Transverse colon (tissue), 4 donors: ENCODE measurements around the gene MED27.

Experiments
- CTCF ChIP-seq, 5 experiments: fragments of 200-600 bp in 3 of 5; fragments of 450-650 bp in 2 of 5; sonication (generic) in 3 of 5; IDR thresholded peaks; 1 replicate in 2 of 5; 2 replicates in 3 of 5; pipeline ENCODE4 v1.5.1; 2016 to 2017; ENCODE audit warnings: antibody characterized with exemption in 5 of 5, inconsistent platforms in 3 of 5, mild to moderate bottlenecking in 2 of 5, moderate library complexity in 1 of 5
- POLR2A ChIP-seq: fragments of 450-650 bp; IDR thresholded peaks from one replicate; pipeline ENCODE4 v1.6.1; 2016; ENCODE audit warnings: antibody characterized with exemption, mild to moderate bottlenecking, moderate library complexity
- POLR2AphosphoS5 ChIP-seq, 3 donors: sonication (generic); formaldehyde crosslinking; IDR thresholded peaks; one replicate each; pipeline ENCODE4 v1.6.1; 2016; ENCODE audit warnings: antibody characterized with exemption in 3 of 3

DNA sequence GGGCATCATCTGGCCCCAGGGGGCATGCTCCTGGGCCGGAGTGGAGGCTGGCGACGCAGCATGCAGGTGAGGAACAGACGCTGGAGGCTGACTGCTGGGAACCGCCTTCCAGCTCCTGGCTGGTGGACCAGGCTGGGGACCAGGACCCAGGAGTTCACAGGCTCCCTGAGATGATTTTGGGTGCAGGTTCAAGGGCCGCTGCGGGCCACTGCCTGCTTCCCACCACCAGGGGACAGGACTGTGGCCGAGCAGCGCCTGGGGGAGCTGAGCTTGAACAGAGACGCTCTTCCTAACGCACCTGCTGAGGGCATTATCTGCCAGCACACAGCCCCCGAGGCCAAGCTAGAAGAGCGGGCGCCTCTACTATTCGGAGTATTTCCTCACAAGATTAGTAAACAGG lies 207.7 kb downstream of the MED27 start:
- TF ChIP-seq CTCF (IDR thresholded peaks at IDR 0.05) = no peak
- no peak for TF ChIP-seq POLR2A
- TF ChIP-seq POLR2AphosphoS5 (IDR thresholded peaks at IDR 0.05) = no peak
